Measurements from ENCODE around the gene SLC30A4. TPM values are rescaled to one million over a fixed set of nuclear protein-coding genes. Genes with fewer than 3 reads are reported as not detected.
"Not testable (repeated sequence)": the region's sequence is repeated elsewhere in the genome, so short reads cannot be mapped to it uniquely, and the experiment has no call there.

Gene SLC30A4
- total RNA-seq, 6 experiments from 2014 or later = 1.8 to 4.5 (median 3.0) TPM

DNA sequence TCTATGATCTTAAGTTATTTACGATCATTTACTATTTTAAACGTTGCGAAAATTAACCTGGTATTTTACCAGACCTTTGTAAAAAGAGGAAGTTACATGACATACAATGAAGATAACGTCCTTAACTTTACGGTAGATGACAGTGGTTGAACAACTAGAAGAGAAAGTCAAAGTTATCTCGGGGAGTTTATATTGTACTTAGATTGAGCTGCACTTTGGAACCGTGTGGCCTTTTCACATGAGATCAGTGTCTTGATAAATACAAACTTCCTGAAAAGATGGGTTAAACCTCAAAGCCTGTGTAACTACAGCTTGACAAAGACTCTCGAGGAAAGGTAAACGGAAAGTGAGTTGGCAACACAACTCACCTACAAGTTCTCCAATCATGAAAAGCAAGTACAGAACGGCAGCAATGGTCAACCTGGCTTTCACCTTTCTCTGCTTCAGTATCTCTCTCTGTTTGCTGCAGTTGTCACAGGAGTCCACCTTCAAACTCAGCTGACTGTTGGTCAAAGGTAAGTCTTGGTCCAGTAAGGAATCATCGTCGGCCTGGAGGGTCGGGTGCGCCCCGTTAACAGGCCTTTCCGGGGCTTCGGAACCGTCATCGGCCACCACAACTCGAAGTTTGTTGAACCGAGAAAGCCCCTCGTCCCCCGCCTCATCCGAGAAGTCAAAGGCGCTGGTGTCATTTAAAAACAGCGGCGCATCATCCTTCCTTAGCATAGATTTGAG, 793 bp downstream of the SLC30A4 start:
- 2% methylated on average over 25 of the region's 27 CpGs for WGBS (ENCODE audit: insufficient coverage, low coverage, low lambda C conversion rate, missing lambda C conversion rate)
- DNase-seq = peak in 1 of 3 donors; percentile 18

GRCh38 chr15:45510758-45511280, 11.7 kb downstream of the SLC30A4 start:
- intact Hi-C loops (cut with DNase I) = no loop called here
- H3K27ac ChIP-seq = no peak overlapping the region
- WGBS (ENCODE audit: insufficient coverage, low coverage, low lambda C conversion rate, missing lambda C conversion rate) = 66% methylated on average over 4 of the region's 4 CpGs
- no peaks in the 10 kb centered on the region for H3K9me3 ChIP-seq
- H3K4me1 ChIP-seq = no peaks in the 10 kb centered on the region
- no peak for ATAC-seq
- peaks cover 0 to 4% (median 0%) of the 10 kb centered on the region in 4 donors for H3K36me3 ChIP-seq
- H3K4me3 ChIP-seq = no peak overlapping the region
- TF ChIP-seq CTCF (IDR thresholded peaks at IDR 0.05) (no peak), POLR2A (IDR thresholded peaks at IDR 0.05) (no peak)
- no peak for DNase-seq
- no peaks in the 10 kb centered on the region for H3K27me3 ChIP-seq

More for the DNA sequence above, 793 bp downstream of the SLC30A4 start:
- ATAC-seq = peak; percentile 43 to 61 (median 49)
- intact Hi-C loops (cut with DNase I) = no loop called here
- no peaks in the 10 kb centered on the region for H3K36me3 ChIP-seq
- no peaks in the 10 kb centered on the region for H3K9me3 ChIP-seq
- peak overlapping the region; percentile 77 to 85 (median 82) for H3K4me3 ChIP-seq
- H3K27me3 ChIP-seq = no peaks in the 10 kb centered on the region
- TF ChIP-seq CTCF (IDR thresholded peaks at IDR 0.05) = no peak
- TF ChIP-seq POLR2A (IDR thresholded peaks at IDR 0.05) = no peak
- H3K27ac ChIP-seq = peak overlapping the region; percentile 51 to 61 (median 59)
- H3K4me1 ChIP-seq = peaks cover 0 to 13% (median 6%) of the 10 kb centered on the region in 4 donors

GRCh38 chr15:45507143-45507542, 15.4 kb downstream of the SLC30A4 start:
- ATAC-seq; H3K27me3 ChIP-seq; H3K9me3 ChIP-seq; H3K4me1 ChIP-seq; H3K4me3 ChIP-seq; intact Hi-C loops (cut with DNase I); H3K36me3 ChIP-seq; H3K27ac ChIP-seq; DNase-seq: not testable (repeated sequence)
- WGBS (ENCODE audit: insufficient coverage, low coverage, low lambda C conversion rate, missing lambda C conversion rate) = 96% methylated on average over 6 of the region's 6 CpGs

DNA sequence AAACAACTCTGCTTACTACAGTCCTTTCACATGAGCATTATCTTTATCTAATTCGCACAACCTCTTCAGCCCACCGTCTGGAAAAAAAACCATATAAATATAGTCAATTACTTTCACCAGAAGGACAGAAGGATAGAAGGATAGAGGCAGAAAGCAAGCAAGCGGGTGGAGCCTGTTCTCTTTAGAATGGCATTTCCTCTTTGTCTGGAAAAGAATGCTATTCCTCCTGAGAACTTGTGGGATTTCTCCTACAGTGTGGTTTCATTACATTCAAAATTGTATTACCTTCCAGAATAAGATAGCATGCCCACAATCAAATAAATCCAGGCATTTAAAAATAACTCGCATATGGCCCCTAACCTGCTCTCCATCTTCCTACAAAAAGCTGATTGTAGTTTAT, 23.1 kb downstream of the SLC30A4 start:
- 83% methylated on average over 4 of the region's 4 CpGs for WGBS (ENCODE audit: insufficient coverage, low coverage, low lambda C conversion rate, missing lambda C conversion rate)
- H3K4me3 ChIP-seq = no peak overlapping the region
- no peaks in the 10 kb centered on the region for H3K36me3 ChIP-seq
- DNase-seq = no peak
- no peak for ATAC-seq
- intact Hi-C loops (cut with DNase I) = no loop called here
- no peaks in the 10 kb centered on the region for H3K27me3 ChIP-seq
- H3K27ac ChIP-seq = no peak overlapping the region
- no peaks in the 10 kb centered on the region for H3K9me3 ChIP-seq
- TF ChIP-seq CTCF (IDR thresholded peaks at IDR 0.05) (no peak), POLR2A (IDR thresholded peaks at IDR 0.05) (no peak)
- no peaks in the 10 kb centered on the region for H3K4me1 ChIP-seq

DNA sequence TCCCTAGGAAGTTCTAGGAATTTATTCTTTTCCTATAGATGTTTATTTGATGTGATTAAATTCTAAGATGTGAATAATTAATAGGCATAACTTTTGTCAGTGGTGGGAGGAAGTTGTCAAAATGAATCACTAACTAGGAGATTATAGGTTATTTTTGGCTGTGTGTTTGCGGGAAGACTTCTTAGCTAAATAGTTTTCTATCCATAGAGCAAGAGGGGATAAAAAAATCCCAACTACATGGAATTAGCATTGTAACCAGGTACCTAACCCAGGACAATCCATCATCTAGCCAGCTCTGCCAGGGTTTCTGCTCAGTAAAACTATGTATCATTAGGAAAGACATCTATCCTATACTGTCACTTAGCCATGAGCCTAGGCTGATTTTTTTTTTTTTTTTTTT, 23.9 kb downstream of the SLC30A4 start:
- DNase-seq = no peak
- Histone ChIP-seq H3K27me3 (no peaks in the 10 kb centered on the region), H3K36me3 (no peaks in the 10 kb centered on the region), H3K4me1 (no peaks in the 10 kb centered on the region), H3K9me3 (no peaks in the 10 kb centered on the region), H3K4me3 (no peak overlapping the region), H3K27ac (no peak overlapping the region)
- intact Hi-C loops (cut with DNase I) = no loop called here
- TF ChIP-seq CTCF (IDR thresholded peaks at IDR 0.05) = no peak
- no peak for TF ChIP-seq POLR2A (IDR thresholded peaks at IDR 0.05)
- no CpG with 5 or more reads among the region's 1 CpG for WGBS (ENCODE audit: insufficient coverage, low coverage, low lambda C conversion rate, missing lambda C conversion rate)
- ATAC-seq = no peak
